ENCODE data around the gene HADH.
A peak's percentile ranks its signal among the peaks of the same experiment; 100 is the strongest.
"Not testable (repeated sequence)": the region's sequence is repeated elsewhere in the genome, so short reads cannot be mapped to it uniquely, and the experiment has no call there.

Gene HADH

GRCh38 chr4:108005807-108006206 lies 16.1 kb downstream of the HADH start:
- Mint-ChIP-seq H3K9me3 (no peaks in the 10 kb centered on the region), H3K27ac (no peak overlapping the region), H3K27me3 (ENCODE audit: low read depth) (no peaks in the 10 kb centered on the region), H3K4me1 (ENCODE audit: low read depth) (peaks cover 21% of the 10 kb centered on the region), H3K4me3 (no peak overlapping the region), H3K36me3 (ENCODE audit: low read depth) (peaks cover 20% of the 10 kb centered on the region)

GRCh38 chr4:108006361-108006760 lies 16.7 kb downstream of the HADH start:
- H3K4me1 Mint-ChIP-seq (ENCODE audit: low read depth) = peaks cover 18% of the 10 kb centered on the region
- peaks cover 21% of the 10 kb centered on the region for H3K36me3 Mint-ChIP-seq (ENCODE audit: low read depth)

GRCh38 chr4:108007984-108008383 lies 18.3 kb downstream of the HADH start:
- no peak overlapping the region for H3K27ac Mint-ChIP-seq
- no peaks in the 10 kb centered on the region for H3K9me3 Mint-ChIP-seq
- peaks cover 16% of the 10 kb centered on the region for H3K4me1 Mint-ChIP-seq (ENCODE audit: low read depth)
- H3K4me3 Mint-ChIP-seq = no peak overlapping the region
- H3K27me3 Mint-ChIP-seq (ENCODE audit: low read depth) = no peaks in the 10 kb centered on the region
- peaks cover 27% of the 10 kb centered on the region for H3K36me3 Mint-ChIP-seq (ENCODE audit: low read depth)

More at GRCh38 chr4:108006361-108006760, 16.7 kb downstream of the HADH start:
- H3K9me3 Mint-ChIP-seq = no peaks in the 10 kb centered on the region
- no peaks in the 10 kb centered on the region for H3K27me3 Mint-ChIP-seq (ENCODE audit: low read depth)
- no peak overlapping the region for H3K4me3 Mint-ChIP-seq
- no peak overlapping the region for H3K27ac Mint-ChIP-seq

GRCh38 chr4:108008721-108009120 lies 19.0 kb downstream of the HADH start:
- Mint-ChIP-seq H3K4me1 (ENCODE audit: low read depth) (peaks cover 14% of the 10 kb centered on the region), H3K27me3 (ENCODE audit: low read depth) (no peaks in the 10 kb centered on the region), H3K27ac (no peak overlapping the region), H3K36me3 (ENCODE audit: low read depth) (peaks cover 24% of the 10 kb centered on the region), H3K9me3 (no peaks in the 10 kb centered on the region), H3K4me3 (no peak overlapping the region)

DNA sequence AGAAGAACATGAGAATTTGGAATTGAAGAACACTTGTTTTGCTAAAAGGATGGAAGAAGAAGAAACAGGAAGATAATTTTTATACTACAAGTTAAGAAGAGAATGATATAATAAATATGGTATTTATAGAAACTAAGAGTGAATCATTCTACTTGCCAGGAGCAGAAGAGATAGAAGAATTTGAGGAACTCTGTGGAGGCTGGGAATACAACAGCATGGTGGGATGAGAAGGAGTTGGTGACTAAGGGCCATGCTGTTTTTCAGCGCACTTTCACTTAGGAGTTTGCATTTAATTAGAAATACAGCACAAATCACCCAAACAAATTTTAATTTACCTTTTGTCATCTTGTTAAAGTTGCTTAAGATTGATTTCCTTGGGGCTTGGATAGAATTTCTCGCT lies 20.5 kb downstream of the HADH start:
- peaks cover 23% of the 10 kb centered on the region for H3K36me3 Mint-ChIP-seq (ENCODE audit: low read depth)
- H3K9me3 Mint-ChIP-seq = no peaks in the 10 kb centered on the region
- H3K4me3 Mint-ChIP-seq = no peak overlapping the region
- H3K27me3 Mint-ChIP-seq (ENCODE audit: low read depth) = no peaks in the 10 kb centered on the region
- H3K4me1 Mint-ChIP-seq (ENCODE audit: low read depth) = peaks cover 5% of the 10 kb centered on the region
- H3K27ac Mint-ChIP-seq = no peak overlapping the region

- H3K9me3 Mint-ChIP-seq; H3K4me1 Mint-ChIP-seq (ENCODE audit: low read depth); H3K27me3 Mint-ChIP-seq (ENCODE audit: low read depth); H3K4me3 Mint-ChIP-seq; H3K27ac Mint-ChIP-seq: not testable (repeated sequence)
- peaks cover 30% of the 10 kb centered on the region for H3K36me3 Mint-ChIP-seq (ENCODE audit: low read depth)
Observed at GRCh38 chr4:108012382-108012781, 22.7 kb downstream of the HADH start.

GRCh38 chr4:108013327-108013726 lies 23.6 kb downstream of the HADH start:
- Mint-ChIP-seq H3K9me3 (no peaks in the 10 kb centered on the region), H3K4me1 (ENCODE audit: low read depth) (no peaks in the 10 kb centered on the region), H3K27ac (no peak overlapping the region), H3K4me3 (no peak overlapping the region), H3K27me3 (ENCODE audit: low read depth) (no peaks in the 10 kb centered on the region), H3K36me3 (ENCODE audit: low read depth) (peaks cover 32% of the 10 kb centered on the region)

DNA sequence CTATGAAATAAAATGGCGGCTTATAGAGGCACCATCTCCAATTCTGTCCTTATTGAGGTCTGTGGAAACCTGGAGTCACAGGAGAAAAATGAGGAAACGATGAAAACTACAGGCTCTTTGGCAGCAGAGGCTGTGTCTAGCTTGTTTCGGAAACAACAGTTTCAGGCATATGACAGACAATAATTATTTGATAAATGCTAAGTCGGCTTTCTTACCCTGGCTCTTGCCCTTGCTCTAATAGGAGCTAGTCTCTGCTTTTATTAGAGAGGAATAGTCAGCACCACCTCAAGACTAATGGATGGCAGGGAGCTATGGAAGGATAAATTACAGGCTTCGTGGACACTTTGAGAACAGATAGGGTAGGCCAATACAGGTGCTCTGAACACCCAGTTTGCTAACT lies 24.3 kb downstream of the HADH start:
- peaks cover 34% of the 10 kb centered on the region for H3K36me3 Mint-ChIP-seq (ENCODE audit: low read depth)
- peaks cover 5% of the 10 kb centered on the region for H3K4me1 Mint-ChIP-seq (ENCODE audit: low read depth)
- H3K27me3 Mint-ChIP-seq (ENCODE audit: low read depth) = no peaks in the 10 kb centered on the region
- H3K9me3 Mint-ChIP-seq = no peaks in the 10 kb centered on the region
- H3K27ac Mint-ChIP-seq = no peak overlapping the region
- H3K4me3 Mint-ChIP-seq = no peak overlapping the region

GRCh38 chr4:108018040-108018883 lies 28.6 kb downstream of the HADH start:
- Mint-ChIP-seq H3K36me3 (ENCODE audit: low read depth) (peaks cover 28% of the 10 kb centered on the region), H3K4me3 (no peak overlapping the region), H3K4me1 (ENCODE audit: low read depth) (peaks cover 21% of the 10 kb centered on the region), H3K27me3 (ENCODE audit: low read depth) (no peaks in the 10 kb centered on the region), H3K9me3 (no peaks in the 10 kb centered on the region), H3K27ac (no peak overlapping the region)

DNA sequence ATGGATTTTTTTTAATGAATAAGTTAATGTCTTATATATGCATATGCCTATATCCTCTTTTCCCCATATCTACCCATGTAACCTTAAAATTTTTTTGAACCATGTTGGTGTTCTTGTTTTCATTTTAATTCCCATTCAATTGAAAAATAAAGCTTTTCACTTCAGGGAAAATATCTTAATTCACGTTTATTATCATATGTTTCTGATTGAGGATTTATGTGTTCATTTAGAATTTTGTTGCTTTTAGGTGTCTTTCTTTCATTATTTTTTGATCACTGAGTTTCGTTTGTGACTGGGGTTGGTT lies 29.1 kb downstream of the HADH start:
- no peaks in the 10 kb centered on the region for H3K27me3 Mint-ChIP-seq (ENCODE audit: low read depth)
- H3K36me3 Mint-ChIP-seq (ENCODE audit: low read depth) = peaks cover 30% of the 10 kb centered on the region
- H3K4me3 Mint-ChIP-seq = no peak overlapping the region
- H3K27ac Mint-ChIP-seq = no peak overlapping the region
- H3K9me3 Mint-ChIP-seq = no peaks in the 10 kb centered on the region
- H3K4me1 Mint-ChIP-seq (ENCODE audit: low read depth) = peaks cover 21% of the 10 kb centered on the region

DNA sequence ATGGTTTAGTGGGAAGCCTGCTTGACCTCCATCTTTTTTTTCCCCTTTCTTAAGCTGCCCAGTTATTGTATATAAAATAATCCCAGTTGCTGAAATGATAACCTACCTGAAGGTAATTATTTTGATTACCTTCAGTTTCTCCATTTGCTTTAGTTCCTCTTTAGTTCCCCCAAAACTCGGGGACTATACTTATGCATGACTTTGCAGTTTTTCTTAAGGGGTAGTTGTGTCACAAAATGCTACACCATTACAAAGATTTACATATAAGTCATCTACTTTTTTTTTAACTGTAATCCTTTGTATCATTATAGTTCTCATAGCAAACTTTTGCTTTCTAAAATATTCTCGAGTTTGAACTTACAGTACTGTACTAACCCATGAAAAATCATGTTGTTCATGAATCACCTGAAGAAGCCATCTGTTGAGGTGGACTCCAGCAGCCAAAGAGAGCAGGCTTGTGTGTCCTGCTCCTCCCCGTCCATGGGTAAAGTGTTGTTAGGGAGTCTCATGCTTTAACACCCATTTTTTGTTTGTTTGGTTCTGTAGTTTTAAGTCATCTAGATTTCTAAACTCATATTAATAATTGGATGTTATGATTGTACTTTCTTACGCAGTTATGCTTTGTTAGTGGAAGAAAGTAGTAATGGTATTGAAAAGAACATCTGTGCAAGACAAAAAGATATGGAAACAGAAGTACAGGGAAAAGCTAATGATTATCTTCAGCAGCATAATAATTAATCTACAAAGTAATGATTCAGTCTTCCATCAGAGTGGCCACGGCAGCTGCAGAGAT lies 34.6 kb downstream of the HADH start:
- Mint-ChIP-seq H3K4me3 (no peak overlapping the region), H3K4me1 (ENCODE audit: low read depth) (peaks cover 29% of the 10 kb centered on the region), H3K27ac (no peak overlapping the region), H3K27me3 (ENCODE audit: low read depth) (no peaks in the 10 kb centered on the region), H3K36me3 (ENCODE audit: low read depth) (peaks cover 40% of the 10 kb centered on the region), H3K9me3 (no peaks in the 10 kb centered on the region)

DNA sequence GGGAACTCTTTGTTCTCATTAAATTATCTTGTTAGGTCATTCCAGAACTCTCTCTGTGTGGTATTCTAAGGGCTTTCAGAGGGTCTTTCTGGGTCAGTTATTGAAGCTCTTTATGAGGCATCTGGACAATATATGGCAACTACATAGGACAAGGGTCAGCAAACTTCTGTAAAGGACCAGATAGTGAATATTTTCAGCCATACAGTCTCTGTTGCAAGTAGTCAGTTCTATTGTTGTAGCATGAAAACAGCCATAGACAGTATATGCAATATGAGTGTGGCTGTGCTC lies 35.1 kb downstream of the HADH start:
- Mint-ChIP-seq H3K4me1 (ENCODE audit: low read depth) (peaks cover 30% of the 10 kb centered on the region), H3K9me3 (no peaks in the 10 kb centered on the region), H3K4me3 (no peak overlapping the region), H3K27me3 (ENCODE audit: low read depth) (no peaks in the 10 kb centered on the region), H3K27ac (no peak overlapping the region), H3K36me3 (ENCODE audit: low read depth) (peaks cover 35% of the 10 kb centered on the region)

DNA sequence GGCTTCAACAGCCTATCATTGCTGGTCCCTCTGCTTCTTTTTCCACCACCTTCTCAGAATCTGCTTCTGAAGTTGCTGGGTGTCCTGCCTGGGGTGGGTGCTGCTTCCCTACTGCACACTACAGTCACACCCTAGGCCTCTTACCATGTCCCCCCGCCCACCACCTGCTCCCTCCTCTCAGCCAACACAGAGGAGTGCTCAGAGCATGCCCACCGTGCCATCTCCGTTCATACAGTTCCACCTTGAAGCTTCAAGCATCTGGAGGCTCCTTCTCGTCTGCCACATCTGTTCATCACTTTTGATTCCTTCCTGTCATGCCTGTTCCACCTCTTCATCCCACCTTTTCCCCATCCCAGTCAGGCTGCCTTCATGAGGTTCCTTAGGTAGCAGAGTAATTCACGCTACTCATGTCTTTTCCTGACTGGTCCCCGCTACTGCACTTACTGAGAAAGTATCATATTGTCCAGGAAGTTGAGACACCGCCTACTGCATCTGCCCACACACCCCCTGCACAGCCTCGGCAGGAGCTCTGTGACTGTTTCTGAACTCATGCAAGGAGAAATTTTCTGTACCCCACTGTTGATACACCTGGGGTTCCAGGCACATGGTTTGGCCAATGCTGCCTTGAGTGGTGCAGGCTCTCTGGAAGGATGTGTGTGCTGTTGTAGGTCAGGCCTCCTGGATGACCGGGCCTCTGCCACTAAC lies 39.5 kb downstream of the HADH start:
- H3K27me3 Mint-ChIP-seq (ENCODE audit: low read depth) = no peaks in the 10 kb centered on the region
- H3K9me3 Mint-ChIP-seq = peaks cover 3% of the 10 kb centered on the region
- H3K4me1 Mint-ChIP-seq (ENCODE audit: low read depth) = peaks cover 41% of the 10 kb centered on the region
- H3K4me3 Mint-ChIP-seq = peak overlapping the region; percentile 68
- H3K27ac Mint-ChIP-seq = peak overlapping the region; percentile 88
- H3K36me3 Mint-ChIP-seq (ENCODE audit: low read depth) = peaks cover 30% of the 10 kb centered on the region

DNA sequence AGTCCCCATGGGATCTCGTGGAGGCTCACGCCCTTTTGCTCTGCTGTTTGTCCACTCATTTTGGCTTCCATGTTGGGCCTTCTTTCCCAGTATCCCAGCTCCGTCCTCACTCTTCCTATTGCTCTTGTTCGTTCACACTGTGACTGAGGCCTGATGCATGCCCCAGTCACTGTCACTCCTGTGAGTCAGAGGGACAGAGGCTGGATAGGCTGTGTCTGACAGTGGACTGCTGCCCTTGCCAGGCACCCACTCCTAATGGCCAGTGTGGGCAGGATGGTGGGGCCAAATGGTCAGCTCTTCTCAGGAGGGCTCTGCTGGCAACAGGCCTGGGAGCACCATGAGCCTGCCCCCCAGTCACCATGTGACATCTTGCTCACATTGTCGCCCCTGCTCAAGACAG lies 40.0 kb downstream of the HADH start:
- no peaks in the 10 kb centered on the region for H3K27me3 Mint-ChIP-seq (ENCODE audit: low read depth)
- H3K4me3 Mint-ChIP-seq = peak overlapping the region; percentile 45
- peaks cover 31% of the 10 kb centered on the region for H3K36me3 Mint-ChIP-seq (ENCODE audit: low read depth)
- peaks cover 3% of the 10 kb centered on the region for H3K9me3 Mint-ChIP-seq
- peak overlapping the region; percentile 88 for H3K27ac Mint-ChIP-seq
- peaks cover 46% of the 10 kb centered on the region for H3K4me1 Mint-ChIP-seq (ENCODE audit: low read depth)

GRCh38 chr4:108030332-108030731 lies 40.6 kb downstream of the HADH start:
- Mint-ChIP-seq H3K36me3 (ENCODE audit: low read depth) (peaks cover 32% of the 10 kb centered on the region), H3K27me3 (ENCODE audit: low read depth) (no peaks in the 10 kb centered on the region), H3K4me3 (peak overlapping the region; percentile 64), H3K27ac (peak overlapping the region; percentile 88), H3K4me1 (ENCODE audit: low read depth) (peaks cover 50% of the 10 kb centered on the region), H3K9me3 (peaks cover 3% of the 10 kb centered on the region)

Measured in T-helper 1 cell treated with Interleukin-12 subunit alpha and Interleukin-12 subunit beta and Interleukin-4 antibody, amounts not matched to agents 30 μg/mL and 1 μg/mL, for 36 hours (primary cell).